NCI-H2081 (cell line): Measurements from ENCODE around the gene SULT1A3.
"Not testable (repeated sequence)": the region's sequence is repeated elsewhere in the genome, so short reads cannot be mapped to it uniquely, and the experiment has no call there.

Experiments used
- DNase-seq, 2 experiments: peaks; one replicate each; lab custom pipeline; 2025; lab: John Stamatoyannopoulos, UW

SULT1A3 gene

DNA sequence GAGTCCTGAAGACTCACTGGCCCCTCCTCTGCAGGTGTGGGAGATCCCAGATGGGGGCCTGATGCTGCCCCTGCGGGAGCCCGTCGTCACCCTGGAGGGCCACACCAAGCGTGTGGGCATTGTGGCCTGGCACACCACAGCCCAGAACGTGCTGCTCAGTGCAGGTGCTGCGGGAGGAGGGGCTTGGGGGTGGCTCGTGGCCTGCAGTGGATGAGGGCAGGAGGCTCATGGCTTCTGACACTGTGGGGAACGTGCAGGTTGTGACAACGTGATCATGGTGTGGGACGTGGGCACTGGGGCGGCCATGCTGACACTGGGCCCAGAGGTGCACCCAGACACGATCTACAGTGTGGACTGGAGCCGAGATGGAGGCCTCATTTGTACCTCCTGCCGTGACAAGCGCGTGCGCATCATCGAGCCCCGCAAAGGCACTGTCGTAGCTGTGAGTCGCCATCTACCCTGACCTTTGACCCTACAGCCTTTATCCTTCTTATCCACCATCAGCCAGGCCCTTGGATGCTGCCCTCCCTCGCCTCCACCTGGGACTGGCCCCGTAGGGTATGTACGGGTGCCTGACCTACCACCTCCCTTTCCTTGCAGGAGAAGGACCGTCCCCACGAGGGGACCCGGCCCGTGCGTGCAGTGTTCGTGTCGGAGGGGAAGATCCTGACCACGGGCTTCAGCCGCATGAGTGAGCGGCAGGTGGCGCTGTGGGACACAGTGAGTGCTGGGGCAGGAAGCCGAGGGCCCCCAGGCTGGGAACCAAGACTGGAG is 12.1 kb upstream of the SULT1A3 start:
- DNase-seq, result no peak

DNA sequence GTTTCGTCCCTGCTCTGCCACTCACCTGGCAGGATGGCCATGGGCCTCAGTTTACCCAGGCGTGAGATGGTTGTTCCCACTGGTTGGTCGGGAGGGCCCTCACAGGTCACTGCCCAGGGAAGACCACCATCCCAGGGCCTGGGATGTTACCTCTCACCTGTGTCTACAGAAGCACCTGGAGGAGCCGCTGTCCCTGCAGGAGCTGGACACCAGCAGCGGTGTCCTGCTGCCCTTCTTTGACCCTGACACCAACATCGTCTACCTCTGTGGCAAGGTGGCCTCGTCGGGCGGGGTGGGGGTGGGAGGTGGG is 11.5 kb upstream of the SULT1A3 start:
- no peak for DNase-seq

DNA sequence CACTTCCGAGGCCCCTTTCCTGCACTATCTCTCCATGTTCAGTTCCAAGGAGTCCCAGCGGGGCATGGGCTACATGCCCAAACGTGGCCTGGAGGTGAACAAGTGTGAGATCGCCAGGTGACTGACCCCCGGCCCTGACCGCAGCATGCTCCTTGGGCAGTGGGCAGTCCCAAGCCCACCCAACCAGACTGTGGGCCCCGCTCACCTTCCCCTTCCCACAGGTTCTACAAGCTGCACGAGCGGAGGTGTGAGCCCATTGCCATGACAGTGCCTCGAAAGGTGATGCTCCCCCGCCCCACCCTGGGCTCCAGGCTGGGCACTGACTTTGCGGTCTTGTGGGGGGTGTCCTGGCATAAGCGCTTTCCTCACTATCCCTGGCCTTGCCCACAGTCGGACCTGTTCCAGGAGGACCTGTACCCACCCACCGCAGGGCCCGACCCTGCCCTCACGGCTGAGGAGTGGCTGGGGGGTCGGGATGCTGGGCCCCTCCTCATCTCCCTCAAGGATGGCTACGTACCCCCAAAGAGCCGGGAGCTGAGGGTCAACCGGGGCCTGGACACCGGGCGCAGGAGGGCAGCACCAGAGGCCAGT is 11.0 kb upstream of the SULT1A3 start:
- no peak for DNase-seq

- not testable (repeated sequence) for DNase-seq
Measured at GRCh38 chr16:30191158-30191557, 7.9 kb upstream of the SULT1A3 start.

GRCh38 chr16:30193098-30193497 is 6.0 kb upstream of the SULT1A3 start:
- DNase-seq, result not testable (repeated sequence)

DNA sequence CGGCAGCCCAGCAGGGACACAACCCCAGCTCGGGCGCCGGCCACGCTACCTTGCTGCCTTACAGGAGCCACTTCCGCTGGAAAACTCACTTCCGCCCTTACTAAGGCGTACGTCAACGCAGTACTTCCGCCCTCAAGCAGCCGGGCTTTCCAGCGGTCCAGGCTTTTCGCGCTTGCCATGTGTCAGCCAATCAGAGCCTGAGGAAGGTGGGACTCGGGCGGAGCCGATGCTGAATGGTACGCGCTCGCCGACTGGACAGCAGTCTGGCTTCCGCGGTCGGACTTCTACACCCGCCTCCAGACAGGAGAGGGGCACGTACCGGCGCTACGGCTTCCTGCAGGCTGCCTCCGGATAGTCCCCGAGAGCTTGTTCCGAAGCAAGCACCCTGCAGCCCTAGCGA is 5.4 kb upstream of the SULT1A3 start, which contains the start of the genes BOLA2B and SLX1A:
Gene BOLA2B, minus strand, starts transcription at position 52 of the 400 bp plus-strand sequence. CDS start 71 bp downstream, outside the sequence.
Gene SLX1A, plus strand, starts transcription at position 261 of the 400 bp plus-strand sequence. CDS start 210 bp downstream, outside the sequence.
- DNase-seq, result not testable (repeated sequence)

DNA sequence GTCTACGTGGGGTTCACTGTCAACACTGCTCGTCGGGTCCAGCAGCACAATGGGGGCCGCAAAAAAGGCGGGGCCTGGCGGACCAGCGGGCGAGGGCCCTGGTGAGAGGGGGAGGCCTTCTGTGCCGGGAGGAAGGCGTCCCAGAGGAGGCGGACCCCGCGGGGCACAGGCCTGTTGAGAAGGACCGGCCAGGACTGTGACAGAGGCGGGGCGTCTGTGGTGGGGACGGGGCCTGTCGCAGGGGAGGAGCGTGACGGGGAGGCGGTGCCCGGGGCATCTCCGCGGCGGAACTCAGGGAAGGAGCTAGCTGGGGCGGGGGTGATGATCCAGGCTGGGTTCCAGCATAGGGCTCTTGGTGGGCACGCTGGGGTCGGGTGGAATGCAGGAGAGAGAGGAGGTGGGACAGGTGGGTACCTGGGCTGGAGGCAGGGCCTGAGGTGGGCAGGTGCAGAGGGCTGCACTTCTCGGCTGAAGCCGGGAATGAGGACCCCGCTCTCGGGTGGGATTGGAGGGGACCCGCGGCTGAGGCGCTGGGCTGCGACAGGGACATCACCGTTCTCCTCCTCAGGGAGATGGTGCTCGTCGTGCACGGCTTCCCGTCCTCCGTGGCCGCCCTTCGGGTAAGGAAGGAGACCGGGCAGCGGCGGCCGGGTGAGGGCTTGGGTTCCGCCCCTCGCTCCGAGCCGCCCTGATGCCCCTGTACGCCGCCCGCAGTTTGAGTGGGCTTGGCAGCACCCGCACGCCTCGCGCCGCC is 4.7 kb upstream of the SULT1A3 start:
- not testable (repeated sequence) for DNase-seq

- DNase-seq, result not testable (repeated sequence)
Measured at GRCh38 chr16:30197001-30197400, 2.1 kb upstream of the SULT1A3 start.

DNA sequence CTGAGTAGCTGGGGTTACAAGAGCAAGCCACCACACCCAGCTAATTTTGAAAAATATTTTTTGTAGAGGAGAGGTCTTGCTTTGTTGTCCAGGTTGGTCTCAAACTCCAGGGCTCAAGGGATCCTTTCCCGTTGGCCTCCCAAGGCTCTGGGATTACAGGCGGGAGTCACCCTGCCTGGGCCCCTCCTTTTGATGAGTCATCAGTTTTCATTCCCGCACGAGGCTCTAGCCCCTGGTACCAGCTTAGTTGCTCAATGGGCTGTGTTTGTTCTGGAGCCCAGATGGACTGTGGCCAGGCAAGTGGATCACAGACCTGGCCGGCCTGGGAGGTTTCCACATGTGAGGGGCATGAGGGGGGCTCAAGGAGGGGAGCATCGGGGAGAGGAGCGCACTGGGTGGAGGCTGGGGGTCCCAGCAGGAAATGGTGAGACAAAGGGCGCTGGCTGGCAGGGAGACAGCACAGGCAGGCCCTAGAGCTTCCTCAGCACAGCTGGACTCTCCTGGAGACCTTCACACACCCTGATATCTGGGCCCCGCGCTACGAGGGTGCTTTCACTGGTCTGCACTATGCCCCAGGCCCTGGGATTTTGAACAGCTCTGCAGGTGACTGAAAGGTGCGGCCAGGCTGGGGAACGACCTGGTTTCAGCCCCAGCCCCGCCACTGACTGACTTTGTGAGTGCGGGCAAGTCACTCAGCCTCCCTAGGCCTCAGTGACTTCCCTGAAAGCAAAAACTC is 721 bp downstream of the SULT1A3 start:
- DNase-seq, result not testable (repeated sequence)

GRCh38 chr16:30205541-30206236 is 6.6 kb downstream of the SULT1A3 start:
- not testable (repeated sequence) for DNase-seq

GRCh38 chr16:30206252-30206651 is 7.2 kb downstream of the SULT1A3 start:
- DNase-seq, result not testable (repeated sequence)

- DNase-seq, result not testable (repeated sequence)
Measured at GRCh38 chr16:30207063-30207704, 8.1 kb downstream of the SULT1A3 start.

DNA sequence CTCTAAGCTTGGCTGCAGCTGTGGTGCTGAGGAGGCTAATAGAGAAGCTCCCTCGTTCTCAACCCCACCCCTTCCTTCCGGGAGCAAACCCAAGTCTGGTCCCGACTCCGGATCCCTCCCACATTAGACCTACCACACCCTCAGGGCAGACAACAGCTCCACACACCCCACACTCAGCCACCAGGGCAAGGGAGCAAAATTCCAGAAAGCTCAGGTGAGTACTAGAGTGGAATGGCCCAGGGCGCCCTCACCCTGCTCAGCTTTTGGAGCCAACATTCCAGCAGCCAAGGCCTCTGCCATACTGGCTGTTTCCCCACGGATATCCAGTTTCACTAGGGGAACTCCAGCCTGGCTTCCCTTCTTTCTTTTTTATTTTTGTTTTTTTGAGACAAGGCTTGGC is 10.0 kb downstream of the SULT1A3 start:
- DNase-seq, result not testable (repeated sequence)

DNA sequence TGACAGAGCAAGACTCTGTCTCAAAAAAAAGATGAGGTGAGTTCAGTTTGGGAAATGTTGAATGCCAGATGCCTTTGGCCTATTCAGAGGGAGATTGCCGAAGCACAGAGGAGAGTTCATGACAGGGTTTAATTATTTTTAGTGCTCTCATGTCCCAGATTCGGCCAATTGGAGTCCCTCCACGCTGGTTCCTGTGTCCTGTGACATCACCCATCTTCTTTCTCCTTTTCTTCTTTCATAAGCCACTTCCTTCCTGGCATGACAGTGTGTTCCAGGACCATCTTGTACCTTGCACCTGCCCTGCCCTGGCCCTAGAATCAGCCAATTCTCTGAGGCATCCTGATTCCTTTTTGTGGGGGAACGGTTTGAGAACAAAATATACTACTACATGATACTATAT is 12.4 kb downstream of the SULT1A3 start:
- not testable (repeated sequence) for DNase-seq

DNA sequence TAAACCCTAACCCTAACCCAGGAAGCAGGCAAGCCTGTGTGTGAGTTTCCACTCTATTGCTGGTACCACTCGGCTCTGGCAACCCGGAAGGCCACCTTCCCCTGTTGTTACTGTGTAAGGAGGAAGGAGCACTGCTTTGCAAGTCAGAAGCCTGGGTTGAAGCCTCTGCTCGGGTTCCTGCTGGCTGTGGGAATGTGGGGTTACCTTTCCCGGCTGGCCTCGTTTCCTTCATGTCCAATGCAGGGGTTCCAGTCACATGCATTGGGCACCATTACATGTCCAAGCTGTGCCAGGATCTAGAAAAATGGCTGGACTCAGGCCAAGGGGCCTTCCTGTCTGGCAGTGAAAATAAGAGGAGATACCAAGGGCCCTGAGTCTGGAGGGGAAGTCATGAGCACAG is 18.0 kb downstream of the SULT1A3 start:
- not testable (repeated sequence) for DNase-seq

GRCh38 chr16:30248379-30248778 is 49.3 kb downstream of the SULT1A3 start, which contains the start of gene NPIPB13:
Gene NPIPB13 (minus strand): TSS chr16:30248479. CDS start chr16:30245573, 2,906 bp downstream.
- DNase-seq, result not testable (repeated sequence)
